ENCODE measurements around the gene ADAMTS9.

DNA sequence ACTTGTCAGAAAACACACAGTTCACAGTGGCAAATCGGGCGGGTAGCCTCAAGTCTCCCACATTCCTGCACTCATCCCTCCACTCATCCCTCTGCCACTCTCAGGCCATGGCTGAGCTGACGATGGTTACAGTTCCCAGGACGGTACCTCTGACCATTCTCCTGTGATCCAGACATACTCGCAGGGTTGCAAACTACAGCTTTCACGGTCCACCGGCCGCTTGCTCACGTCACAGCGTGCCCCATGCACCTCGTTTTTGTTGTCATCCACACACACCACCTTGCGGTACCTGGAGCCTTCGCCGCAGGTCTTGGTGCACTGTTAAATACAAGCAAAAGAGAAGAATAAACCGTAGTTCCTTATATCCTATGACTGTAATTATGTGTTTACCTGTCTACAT lies 137.1 kb downstream of the ADAMTS9 start:
- TF ChIP-seq CHD1 (IDR thresholded peaks at IDR 0.05; ENCODE audit: low read depth, low read length): no peak
- TF ChIP-seq, protein P1, sequence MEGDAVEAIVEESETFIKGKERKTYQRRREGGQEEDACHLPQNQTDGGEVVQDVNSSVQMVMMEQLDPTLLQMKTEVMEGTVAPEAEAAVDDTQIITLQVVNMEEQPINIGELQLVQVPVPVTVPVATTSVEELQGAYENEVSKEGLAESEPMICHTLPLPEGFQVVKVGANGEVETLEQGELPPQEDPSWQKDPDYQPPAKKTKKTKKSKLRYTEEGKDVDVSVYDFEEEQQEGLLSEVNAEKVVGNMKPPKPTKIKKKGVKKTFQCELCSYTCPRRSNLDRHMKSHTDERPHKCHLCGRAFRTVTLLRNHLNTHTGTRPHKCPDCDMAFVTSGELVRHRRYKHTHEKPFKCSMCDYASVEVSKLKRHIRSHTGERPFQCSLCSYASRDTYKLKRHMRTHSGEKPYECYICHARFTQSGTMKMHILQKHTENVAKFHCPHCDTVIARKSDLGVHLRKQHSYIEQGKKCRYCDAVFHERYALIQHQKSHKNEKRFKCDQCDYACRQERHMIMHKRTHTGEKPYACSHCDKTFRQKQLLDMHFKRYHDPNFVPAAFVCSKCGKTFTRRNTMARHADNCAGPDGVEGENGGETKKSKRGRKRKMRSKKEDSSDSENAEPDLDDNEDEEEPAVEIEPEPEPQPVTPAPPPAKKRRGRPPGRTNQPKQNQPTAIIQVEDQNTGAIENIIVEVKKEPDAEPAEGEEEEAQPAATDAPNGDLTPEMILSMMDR (IDR thresholded peaks at IDR 0.05 in 2 of 3, conservative IDR thresholded peaks at IDR 0.05 in 1 of 3; ENCODE audit: control insufficient read depth in 2 of 3, extremely low read depth in 1 of 3, insufficient read depth in 1 of 3, low read depth in 3 of 3, low read length in 3 of 3): no peak
- TF ChIP-seq TARDBP (IDR thresholded peaks at IDR 0.05; ENCODE audit: borderline replicate concordance): no peak
- no peak for TF ChIP-seq ZNF622 (IDR thresholded peaks at IDR 0.05)
- TF ChIP-seq, protein P2, sequence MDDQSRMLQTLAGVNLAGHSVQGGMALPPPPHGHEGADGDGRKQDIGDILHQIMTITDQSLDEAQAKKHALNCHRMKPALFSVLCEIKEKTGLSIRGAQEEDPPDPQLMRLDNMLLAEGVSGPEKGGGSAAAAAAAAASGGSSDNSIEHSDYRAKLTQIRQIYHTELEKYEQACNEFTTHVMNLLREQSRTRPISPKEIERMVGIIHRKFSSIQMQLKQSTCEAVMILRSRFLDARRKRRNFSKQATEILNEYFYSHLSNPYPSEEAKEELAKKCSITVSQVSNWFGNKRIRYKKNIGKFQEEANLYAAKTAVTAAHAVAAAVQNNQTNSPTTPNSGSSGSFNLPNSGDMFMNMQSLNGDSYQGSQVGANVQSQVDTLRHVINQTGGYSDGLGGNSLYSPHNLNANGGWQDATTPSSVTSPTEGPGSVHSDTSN (IDR thresholded peaks at IDR 0.05; ENCODE audit: insufficient replicate concordance, low read depth, low read length): no peak
- TF ChIP-seq POLR2A (IDR thresholded peaks at IDR 0.05; ENCODE audit: low read depth, low read length): no peak
- TF ChIP-seq NR2F1 (conservative IDR thresholded peaks at IDR 0.05): no peak
- no peak for TF ChIP-seq EZH2 (IDR thresholded peaks at IDR 0.05; ENCODE audit: borderline replicate concordance, control insufficient read depth, low read depth, low read length)
- no peak for TF ChIP-seq FOXK2 (IDR thresholded peaks at IDR 0.05)
